Central memory CD4-positive, alpha-beta T cell (primary cell): ENCODE data around the gene NPM3.

Experiments used
- DNase-seq: peaks from one replicate; pipeline ENCODE4 v3.0.0; 2022

NPM3 gene

DNA sequence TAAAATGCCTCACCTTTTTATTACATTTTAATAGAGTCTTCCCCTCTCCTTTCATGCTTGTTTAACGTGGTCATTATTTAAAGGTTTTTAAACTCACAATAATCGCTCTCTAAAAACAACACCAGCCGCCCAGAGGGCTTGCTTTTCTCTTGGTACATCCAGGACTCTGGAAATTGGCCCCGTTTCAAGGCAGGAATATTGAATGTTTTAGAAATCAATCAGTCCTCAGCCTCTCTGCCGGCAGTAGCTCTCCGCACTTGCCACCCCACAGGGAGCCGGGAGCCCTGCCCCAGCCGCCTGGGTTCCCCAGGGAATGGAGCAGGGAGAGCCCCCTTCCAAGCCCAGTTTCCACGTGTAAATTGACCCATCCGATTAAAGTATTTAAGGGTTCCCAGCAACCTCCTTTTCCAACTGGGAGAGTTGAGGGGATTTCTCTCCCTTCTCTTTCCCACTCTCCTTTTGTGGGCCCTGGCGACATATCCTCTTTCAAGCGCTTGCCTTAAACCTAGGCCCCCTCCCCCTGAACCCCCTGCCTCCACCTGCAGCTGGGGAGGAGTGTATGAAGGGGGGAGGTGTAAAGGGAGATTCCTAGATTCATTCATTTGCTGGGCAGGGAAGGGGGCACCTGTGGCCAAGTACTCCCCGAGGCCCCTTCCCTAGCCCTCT, 9.2 kb downstream of the NPM3 start:
- DNase-seq, result no peak

DNA sequence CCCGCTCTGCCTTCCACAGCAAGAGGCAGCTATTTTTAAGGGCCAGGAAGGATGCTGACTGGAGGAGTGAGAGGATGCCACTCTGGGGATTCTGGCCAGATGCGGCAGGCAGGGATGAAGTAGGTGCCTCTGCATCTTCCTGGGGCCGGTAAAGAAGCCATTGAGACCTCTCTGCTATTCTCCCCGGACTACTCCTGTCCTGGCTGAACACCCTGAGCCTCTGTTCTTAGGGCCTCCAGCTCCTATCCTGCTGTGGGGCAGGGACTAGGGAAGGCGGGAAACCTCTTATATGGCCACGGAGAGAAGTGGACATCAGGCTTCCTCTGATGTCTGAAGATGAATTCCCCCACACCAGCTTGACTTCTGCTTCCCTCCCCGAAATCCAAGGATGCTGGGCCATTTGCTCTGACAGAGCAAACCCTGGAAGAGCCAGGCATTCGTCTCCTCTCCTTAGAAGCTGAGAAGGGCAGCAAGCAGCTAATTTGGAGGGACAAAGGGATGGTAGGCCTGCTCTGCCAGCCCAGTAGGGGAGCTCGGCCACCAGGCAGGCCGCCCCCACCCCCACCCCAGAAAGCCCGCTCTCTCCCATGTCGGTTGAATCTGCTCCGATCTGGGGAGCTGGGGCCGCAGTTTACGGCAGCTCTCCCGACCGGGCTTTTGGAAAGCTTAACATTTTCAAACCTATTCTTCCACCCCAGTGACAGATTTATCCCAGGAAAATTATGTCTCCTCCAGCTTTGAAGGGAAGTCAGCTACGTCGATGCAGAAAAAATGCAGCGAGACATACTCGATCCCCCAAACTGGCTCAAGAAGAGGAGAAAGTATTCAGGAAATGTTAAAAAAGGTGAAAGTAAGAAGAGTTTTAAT, 10.1 kb downstream of the NPM3 start:
- DNase-seq, result no peak

DNA sequence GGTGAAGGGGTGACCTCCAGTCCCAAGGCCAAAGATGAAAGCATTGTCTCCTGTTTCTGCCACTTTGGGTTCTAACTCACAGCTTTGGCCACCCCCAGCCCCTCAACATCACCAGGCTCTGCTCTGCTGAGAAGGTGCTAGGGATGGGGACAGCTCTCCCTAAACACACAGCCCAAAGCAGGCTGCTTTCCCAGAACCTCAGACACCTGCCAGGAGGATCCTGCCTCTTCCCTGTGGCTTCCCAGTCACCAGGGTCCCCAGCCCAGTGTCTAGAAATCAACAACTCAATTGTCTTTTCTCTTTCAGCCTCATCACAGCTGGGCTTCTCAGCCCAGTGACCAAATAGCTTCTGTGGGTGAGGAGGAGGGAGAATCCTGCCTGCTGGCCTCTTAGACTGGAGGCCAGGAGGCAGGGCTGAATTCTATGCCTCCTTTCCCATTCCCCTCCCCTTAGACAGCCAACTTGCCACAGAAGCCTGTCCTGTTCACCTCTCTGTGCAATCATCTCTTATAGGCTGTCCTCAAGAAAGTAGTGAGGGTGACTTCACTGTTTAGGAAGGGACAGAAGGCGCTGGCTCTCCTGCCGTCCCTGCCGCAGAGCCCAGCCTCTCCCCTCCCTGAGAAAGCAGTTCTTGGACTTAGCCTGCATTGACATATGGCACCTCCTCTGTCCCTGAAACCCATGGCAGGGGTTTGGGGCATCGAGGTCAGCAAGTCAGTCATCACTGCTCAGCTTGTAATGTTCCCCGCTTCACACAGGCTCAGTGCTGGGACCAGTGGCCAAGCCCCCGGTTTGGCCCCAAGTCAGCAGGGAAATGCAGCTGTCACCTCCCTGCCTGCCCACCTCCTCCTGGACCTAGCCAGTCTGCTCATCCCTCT, 11.0 kb downstream of the NPM3 start:
- DNase-seq, result no peak

- DNase-seq, result no peak
These were observed 11.9 kb downstream of the NPM3 start for GRCh38 chr10:101771380-101771779.

DNA sequence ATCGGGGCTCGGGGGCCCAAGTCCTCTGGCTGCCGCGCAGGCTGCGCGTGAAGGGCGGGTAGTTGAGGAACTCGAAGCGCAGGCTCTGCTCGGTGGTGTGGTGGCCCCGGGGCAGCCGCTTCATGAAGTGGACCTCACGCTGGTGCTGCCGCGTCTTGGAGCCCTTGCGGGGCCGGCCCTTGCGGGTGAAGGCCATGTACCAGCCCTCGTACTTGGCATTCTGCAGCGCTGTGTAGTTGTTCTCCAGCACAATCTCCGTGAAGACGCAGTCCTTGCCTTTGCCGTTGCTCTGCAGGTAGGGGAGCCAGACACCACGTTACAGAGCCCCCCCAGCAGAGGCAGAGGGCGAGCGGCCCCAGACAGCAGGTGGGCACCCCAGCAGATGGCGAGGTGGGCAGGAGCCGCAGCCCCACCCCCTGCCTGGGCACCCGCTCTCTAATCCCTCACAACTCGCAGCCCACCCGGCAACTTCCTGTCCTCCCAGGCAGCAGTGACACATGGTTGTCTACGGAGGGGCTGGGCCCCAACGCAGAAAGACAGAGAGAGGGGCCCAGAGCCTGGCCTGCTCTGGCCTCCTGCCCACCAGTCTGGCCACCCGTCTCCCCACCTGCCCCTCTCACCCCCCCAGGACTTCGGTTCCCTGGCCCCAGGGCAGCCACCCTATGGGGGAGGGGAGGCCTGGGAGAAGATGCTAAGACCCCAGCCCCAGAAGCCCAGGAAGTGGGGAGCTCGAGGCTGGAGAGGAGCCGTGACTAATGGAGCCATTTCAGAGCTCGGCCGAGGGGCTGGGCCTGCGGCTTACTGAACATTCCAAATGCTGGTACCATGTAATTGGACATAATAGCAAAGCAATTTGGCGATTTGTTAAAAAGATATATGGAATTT, 12.7 kb downstream of the NPM3 start:
- DNase-seq, result no peak

- no peak for DNase-seq
These were observed 13.6 kb downstream of the NPM3 start for GRCh38 chr10:101769541-101770180.

- no peak for DNase-seq
These were observed 14.5 kb downstream of the NPM3 start for GRCh38 chr10:101768791-101769170.

DNA sequence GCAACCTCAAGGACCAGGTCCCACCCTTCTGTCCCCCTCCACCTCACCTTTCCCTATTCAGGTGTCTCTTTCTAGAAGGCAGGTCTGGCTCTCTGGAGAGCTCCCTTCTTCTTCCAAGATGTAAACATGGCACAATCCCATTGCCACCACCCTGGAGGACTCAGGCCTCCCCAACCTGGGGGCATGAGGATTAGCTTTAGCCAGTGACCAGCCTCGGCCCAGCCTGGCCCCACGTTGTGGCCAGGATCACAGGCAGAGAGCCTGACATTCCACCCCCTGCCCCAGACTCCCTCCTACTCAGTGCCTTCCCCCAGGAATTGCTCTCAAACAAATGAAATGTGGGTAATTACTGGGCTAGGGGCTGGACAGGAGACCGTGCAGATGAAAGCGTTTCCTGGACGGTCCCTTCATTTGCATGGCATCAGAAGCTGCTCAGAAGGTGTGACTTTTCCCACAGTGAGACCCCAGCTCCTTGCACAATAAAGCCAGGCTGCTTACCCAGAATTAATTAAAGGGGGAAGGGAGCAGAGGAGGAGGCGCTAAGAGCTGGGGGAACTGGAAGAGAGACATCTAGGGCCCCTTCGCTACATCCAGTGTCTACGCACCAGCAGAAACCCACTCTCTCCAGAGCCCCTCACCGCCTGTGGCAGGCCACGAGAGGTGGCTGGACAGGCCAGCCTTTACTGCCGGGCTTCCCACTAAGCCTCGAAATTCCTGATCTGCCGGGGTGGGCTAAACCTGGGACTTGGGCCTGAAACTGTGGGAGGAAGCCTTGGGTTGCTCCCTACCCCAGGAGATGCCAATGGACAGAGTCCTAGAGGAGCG, 15.1 kb downstream of the NPM3 start:
- DNase-seq, result no peak

DNA sequence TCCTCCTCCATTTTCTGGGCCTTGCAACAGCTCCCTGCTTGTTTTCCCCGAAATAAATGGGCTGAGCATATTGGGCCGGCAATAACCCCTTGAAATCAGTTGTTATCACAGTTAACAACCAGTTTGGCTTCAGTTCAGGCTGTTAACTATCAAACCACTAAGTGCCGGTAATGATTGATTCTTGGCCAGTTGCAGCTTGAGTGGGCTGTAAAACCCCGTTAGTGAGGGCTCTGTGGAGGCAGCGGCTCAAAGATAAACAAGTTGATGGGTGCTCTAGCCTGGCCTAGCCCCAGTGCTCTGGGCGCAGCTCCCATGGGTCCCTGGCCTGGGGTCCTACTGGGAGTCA, 15.7 kb downstream of the NPM3 start:
- DNase-seq, result no peak

DNA sequence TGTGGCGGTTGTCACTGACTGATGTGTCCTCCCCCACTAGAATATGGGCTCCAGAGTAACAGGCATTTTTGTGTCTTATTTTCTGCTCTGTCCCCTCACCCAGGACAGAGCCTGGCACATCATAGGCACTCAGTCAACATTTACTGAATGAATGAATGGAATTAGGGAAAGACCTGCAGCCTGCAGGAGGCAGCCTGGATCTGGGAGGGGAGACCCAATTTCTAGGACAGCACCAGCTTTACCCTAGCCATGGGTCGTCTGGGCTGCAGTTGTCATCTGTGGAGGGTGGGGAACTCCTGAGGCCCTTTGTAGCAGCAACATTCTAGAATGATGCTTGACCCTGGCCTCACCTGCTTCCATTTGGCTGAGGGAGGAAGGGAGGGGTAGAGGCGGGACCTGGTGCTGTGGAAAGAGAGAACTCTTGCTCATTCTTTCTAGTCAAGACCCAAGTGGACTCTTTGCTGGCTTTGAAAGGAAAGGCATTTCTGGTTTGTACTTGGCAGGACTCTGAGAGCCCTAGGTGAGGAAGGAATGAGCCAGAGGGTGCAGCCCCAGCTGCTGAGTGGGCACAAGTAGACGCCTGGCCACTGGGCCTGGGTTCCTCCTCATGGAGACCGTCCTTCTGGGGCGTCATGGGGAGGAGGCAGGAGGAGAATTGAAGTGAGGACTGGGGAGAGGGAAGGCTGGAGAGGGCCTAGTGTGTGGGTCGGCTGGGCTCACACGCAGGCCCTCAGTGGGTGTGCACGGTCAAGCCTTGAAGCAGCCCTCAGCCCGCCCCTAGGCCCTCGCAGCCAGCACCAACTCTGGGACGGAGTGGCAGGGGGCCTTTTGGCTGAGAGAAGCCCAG, 16.3 kb downstream of the NPM3 start:
- DNase-seq, result no peak

DNA sequence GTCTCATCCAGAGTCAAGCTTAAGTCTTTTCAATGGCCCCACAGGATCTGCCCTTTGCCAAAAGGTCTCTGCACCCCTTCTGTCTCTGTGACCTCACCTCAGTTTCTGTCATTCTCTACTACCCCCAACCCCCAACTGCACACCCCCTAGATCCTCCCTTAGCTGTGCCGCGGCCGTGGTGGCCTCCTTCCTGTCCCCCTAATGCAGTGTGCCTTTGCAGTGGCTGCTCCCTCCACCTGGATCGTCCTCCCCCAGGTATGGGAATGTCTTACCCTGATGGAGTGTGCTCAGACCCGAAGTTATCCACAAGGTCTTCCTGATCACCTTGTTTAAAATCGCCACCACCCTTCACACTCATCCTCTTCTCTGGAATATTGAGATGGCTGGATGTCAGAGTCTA, 16.9 kb downstream of the NPM3 start:
- no peak for DNase-seq

DNA sequence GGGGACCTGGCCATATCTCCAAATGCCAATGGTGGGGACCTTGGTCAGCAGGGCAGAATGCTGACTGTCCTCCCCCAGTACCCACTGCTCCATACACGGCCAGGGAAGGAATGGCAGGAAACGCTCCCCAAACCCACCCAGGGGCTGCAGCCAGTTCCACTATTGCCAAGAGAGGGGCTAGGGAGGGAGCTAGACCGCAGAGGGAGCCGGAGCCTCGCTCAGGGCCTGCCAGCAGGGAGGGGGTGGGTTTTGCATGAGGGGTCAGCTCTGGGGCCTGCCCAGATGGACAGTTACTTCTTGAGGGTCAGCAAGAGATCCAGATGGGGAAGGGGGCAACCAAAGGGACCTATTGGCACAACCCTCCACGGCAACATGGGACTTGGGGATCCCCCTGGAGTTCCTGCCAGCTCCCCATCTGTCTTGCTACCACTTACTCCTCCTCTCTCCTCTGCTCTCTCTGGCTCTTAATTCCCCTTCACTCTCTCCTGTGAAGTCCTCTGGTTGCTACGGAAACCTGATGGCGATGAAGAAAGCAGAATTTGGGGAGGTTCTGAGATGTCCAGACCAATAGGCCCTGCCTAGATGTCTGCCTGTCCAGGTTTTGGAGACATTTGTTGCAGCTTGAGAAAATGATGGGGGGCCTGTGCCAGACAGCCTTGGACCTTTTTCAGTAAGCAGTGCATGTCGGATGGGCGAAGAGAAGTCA, 20.0 kb downstream of the NPM3 start:
- DNase-seq, result no peak

DNA sequence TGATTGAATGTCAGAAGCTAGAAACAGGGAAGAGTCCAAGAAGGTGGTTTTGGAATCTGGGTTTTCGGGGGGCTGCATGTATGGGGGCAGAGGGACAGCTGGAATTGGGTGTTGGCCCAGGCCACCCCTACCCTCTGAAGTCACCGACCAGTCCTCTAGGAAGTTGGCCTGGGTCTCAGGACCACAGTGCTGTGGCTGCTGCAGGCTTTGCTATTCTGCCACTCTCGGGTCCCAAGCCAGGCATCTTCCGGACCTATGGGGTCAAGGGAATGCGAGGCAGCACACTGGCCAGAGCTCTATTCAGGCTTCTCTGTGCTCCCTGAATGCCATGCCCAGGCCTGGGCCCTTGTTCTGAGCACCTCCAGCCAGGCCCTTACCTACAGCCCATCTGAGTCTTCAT, 20.5 kb downstream of the NPM3 start:
- no peak for DNase-seq

GRCh38 chr10:101761226-101761625, 22.0 kb downstream of the NPM3 start:
- DNase-seq, result no peak

DNA sequence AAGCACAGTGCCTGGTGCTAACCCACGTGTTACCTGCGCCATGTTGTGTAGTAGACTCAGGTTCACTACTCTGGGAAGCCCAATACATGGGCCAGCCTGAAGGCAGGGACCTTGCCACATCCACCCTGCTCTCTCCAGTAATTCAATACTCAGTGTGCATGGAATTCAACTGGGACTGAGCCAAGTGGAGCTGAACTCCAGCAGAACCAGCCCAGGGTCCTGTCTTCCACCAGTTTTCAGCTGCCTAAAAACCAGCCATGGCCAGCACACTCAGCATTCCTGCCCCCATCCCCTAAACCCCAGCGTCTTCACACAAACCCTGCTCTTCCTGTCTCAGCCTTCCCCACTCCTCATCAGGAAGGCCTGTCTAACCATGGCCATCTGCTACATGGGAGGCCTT, 22.7 kb downstream of the NPM3 start:
- DNase-seq, result no peak

DNA sequence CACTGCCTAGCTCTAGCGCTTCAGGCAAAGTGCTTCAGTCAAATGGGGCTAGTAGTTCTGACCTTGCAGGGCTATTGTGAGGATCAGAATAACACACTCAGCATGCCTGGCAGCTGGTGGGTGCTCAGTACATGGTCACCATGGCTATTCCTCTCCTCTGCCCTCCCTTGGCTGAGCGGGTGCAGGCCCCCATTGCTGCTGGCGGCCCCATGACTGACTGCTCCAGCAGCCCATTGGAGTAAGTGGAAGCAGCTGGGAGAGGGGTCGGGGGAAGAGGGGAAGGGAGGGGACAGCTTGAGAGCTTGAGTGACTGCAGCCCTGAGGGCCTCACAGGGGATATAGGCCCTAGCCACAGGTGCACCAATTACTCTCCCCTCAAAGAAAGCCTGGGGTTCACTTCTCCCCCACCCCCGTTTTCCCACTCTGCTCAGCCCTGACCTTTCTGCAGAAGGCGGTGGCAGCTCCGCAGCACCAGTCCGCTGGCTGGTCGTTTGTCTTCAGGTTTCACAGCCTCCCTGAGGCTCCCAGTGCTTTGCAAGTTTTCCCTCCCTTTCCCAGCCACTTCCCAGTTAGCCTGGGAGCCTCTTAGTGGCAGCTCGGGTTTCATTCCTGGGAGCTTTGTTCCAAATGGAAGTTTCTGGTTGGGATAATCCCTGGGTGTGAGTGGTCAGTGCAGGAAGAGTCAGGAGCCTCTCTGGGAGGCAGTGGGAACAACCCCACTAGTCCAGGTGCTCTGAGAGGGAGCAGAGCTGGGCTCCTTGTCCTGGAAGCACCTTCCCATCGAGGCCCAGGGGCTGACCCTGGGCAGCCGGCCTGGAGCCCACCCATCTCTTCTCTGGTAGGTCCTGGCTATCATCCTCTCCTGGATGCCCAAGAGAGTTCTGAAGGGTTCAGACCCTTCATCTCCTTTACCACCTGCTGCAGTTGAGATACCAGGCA, 23.7 kb downstream of the NPM3 start:
- DNase-seq, result no peak

GRCh38 chr10:101758858-101759257, 24.4 kb downstream of the NPM3 start:
- no peak for DNase-seq

DNA sequence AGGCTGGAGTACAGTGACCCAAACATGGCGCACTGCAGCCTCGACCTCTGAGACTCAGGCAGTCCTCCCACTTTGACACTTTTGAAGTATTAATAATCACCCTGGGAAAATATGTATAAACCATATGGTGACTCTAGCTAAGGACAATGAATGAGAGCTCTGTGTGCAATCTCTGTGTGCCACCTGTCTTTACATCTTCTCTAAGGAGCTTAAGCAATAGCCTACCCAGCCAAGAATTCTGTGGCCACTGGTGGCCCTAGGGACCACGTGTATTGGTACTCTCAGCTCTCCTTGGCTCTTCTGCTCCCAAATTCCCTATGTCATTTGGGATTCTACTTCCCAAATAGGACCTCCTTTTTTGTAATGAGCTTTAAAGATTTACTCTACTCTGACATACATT, 31.0 kb downstream of the NPM3 start:
- DNase-seq, result no peak
